Measurements from ENCODE around the gene PRKG1. TPM values are rescaled to one million over a fixed set of nuclear protein-coding genes. Genes with fewer than 3 reads are reported as not detected.

The PRKG1 gene
- total RNA-seq, 1 experiment from 2014 or later, result 7.4 TPM

DNA sequence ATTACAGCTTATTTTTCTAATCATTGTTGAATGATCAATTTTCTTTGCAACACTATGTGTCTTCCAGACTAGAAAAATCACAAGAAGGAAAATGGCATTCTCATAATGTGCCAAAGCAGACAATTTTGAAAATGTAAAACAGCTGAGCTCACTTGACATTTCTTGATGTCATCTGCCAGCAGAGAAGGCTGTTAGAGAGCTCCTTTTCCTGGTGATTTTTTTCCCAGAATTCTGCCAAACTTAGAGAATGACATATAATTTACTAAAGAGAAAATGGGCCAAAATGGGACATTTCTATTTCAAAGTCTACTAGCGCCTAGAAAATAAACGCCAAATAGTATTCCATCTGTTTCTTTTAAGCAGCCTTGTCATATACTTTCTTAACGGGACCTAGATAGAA, 714.0 kb downstream of the PRKG1 start:
- BruUV-seq (replicated peaks), result no TSS peak
- ATAC-seq (no peak), DNase-seq (no peak)
- Histone ChIP-seq H3K27ac (ENCODE audit: low read length) (no peak overlapping the region), H3K79me2 (ENCODE audit: low read length) (no peaks in the 10 kb centered on the region), H3K9me2 (replicated peaks; ENCODE audit: low read length) (no peaks in the 10 kb centered on the region), H3K4me3 (ENCODE audit: low read length) (no peak overlapping the region), H3K36me3 (ENCODE audit: low read depth, low read length) (no peaks in the 10 kb centered on the region), H3K9me3 (ENCODE audit: low read length) (peaks cover 8% of the 10 kb centered on the region; the same call in 1 of the 2 replicates), H3F3A (ENCODE audit: low read length, unreplicated experiment) (no peaks in the 10 kb centered on the region), H3K27me3 (ENCODE audit: low read length) (no peaks in the 10 kb centered on the region), H4K20me1 (ENCODE audit: low read length) (no peaks in the 10 kb centered on the region), H3K9ac (ENCODE audit: low read length) (no peak overlapping the region), H3K4me1 (ENCODE audit: insufficient read depth, low read length) (no peaks in the 10 kb centered on the region), H2AFZ (ENCODE audit: low read length) (no peak overlapping the region), H3K4me2 (ENCODE audit: low read length) (no peak overlapping the region)
- CTCF ChIA-PET, result no interaction called here
- TF ChIP-seq CTCF (conservative IDR thresholded peaks at IDR 0.05; ENCODE audit: low read depth, low read length), result no peak
- no peak for TF ChIP-seq EZH2phosphoT487 (IDR thresholded peaks at IDR 0.05; ENCODE audit: borderline replicate concordance, low read length)
- no peak for TF ChIP-seq EZH2 (IDR thresholded peaks at IDR 0.05; ENCODE audit: low read length, unreplicated experiment)
- intact Hi-C loops (cut with micrococcal nuclease), result no loop called here
- POLR2A ChIA-PET (ENCODE audit: unreplicated experiment), result no interaction called here

DNA sequence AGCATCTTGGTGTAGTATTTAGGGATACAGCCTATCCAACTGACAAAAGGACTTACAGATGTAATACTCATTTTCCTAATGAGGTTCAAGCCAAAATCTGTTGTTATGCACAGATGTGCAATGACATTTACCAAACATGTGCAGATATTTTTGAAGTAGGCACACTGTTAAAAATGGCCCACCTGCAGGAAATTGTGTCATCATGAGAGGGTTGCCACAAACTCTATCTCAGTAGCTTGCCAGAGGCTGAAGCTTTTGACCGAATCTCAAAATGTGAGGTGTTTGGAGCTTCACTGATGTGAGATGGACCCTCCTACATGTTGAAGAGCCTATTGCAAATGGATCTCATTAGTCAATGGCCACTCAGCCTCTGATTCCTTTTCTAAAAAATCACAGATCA, 714.8 kb downstream of the PRKG1 start:
- H3K4me1 ChIP-seq (ENCODE audit: insufficient read depth, low read length), result no peaks in the 10 kb centered on the region
- H3K27ac ChIP-seq (ENCODE audit: low read length), result no peak overlapping the region
- intact Hi-C loops (cut with micrococcal nuclease), result no loop called here
- DNase-seq (no peak), ATAC-seq (no peak)
- H3F3A ChIP-seq (ENCODE audit: low read length, unreplicated experiment), result no peaks in the 10 kb centered on the region
- CTCF ChIA-PET, result no interaction called here
- TF ChIP-seq EZH2phosphoT487 (IDR thresholded peaks at IDR 0.05; ENCODE audit: borderline replicate concordance, low read length) (no peak), EZH2 (IDR thresholded peaks at IDR 0.05; ENCODE audit: low read length, unreplicated experiment) (no peak), CTCF (conservative IDR thresholded peaks at IDR 0.05; ENCODE audit: low read depth, low read length) (no peak)
- no peak overlapping the region for H3K4me2 ChIP-seq (ENCODE audit: low read length)
- POLR2A ChIA-PET (ENCODE audit: unreplicated experiment), result no interaction called here
- no peak overlapping the region for H3K9ac ChIP-seq (ENCODE audit: low read length)
- no peak overlapping the region for H3K4me3 ChIP-seq (ENCODE audit: low read length)
- BruUV-seq (replicated peaks), result no TSS peak
- H4K20me1 ChIP-seq (ENCODE audit: low read length), result no peaks in the 10 kb centered on the region
- no peaks in the 10 kb centered on the region for H3K27me3 ChIP-seq (ENCODE audit: low read length)
- H3K9me2 ChIP-seq (replicated peaks; ENCODE audit: low read length), result no peaks in the 10 kb centered on the region
- H3K9me3 ChIP-seq (ENCODE audit: low read length), result peaks cover 10% of the 10 kb centered on the region; the same call in 1 of the 2 replicates
- H2AFZ ChIP-seq (ENCODE audit: low read length), result no peak overlapping the region
- H3K79me2 ChIP-seq (ENCODE audit: low read length), result no peaks in the 10 kb centered on the region
- no peaks in the 10 kb centered on the region for H3K36me3 ChIP-seq (ENCODE audit: low read depth, low read length)

DNA sequence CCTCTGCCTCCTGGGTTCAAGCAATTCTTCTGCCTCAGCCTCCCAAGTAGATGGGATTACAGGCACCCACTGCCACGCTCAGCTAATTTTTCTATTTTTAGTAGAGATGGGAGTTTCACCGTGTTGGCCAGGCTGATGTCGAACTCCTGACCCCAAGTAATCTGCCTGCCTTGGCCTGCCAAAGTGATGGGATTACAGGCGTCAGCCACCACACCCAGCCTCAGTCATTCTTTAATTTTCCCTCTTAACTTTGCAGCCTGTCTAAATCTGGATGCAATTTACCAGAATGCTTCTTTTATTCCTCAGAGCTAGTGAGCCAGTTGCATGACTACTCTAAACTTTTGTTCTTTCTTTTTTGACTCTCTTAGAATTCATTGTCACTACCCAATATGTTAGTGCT, 715.6 kb downstream of the PRKG1 start:
- peaks cover 10% of the 10 kb centered on the region; the same call in 1 of the 2 replicates for H3K9me3 ChIP-seq (ENCODE audit: low read length)
- no peak overlapping the region for H3K9ac ChIP-seq (ENCODE audit: low read length)
- H3K36me3 ChIP-seq (ENCODE audit: low read depth, low read length), result no peaks in the 10 kb centered on the region
- TF ChIP-seq EZH2 (IDR thresholded peaks at IDR 0.05; ENCODE audit: low read length, unreplicated experiment) (no peak), CTCF (conservative IDR thresholded peaks at IDR 0.05; ENCODE audit: low read depth, low read length) (no peak), EZH2phosphoT487 (IDR thresholded peaks at IDR 0.05; ENCODE audit: borderline replicate concordance, low read length) (no peak)
- H3K27ac ChIP-seq (ENCODE audit: low read length), result no peak overlapping the region
- H3K27me3 ChIP-seq (ENCODE audit: low read length), result no peaks in the 10 kb centered on the region
- no peaks in the 10 kb centered on the region for H3K79me2 ChIP-seq (ENCODE audit: low read length)
- no peaks in the 10 kb centered on the region for H4K20me1 ChIP-seq (ENCODE audit: low read length)
- POLR2A ChIA-PET (ENCODE audit: unreplicated experiment), result no interaction called here
- no peak overlapping the region for H2AFZ ChIP-seq (ENCODE audit: low read length)
- H3K4me2 ChIP-seq (ENCODE audit: low read length), result no peak overlapping the region
- H3K4me3 ChIP-seq (ENCODE audit: low read length), result no peak overlapping the region
- no peaks in the 10 kb centered on the region for H3F3A ChIP-seq (ENCODE audit: low read length, unreplicated experiment)
- CTCF ChIA-PET, result no interaction called here
- H3K9me2 ChIP-seq (replicated peaks; ENCODE audit: low read length), result no peaks in the 10 kb centered on the region
- no TSS peak for BruUV-seq (replicated peaks)
- DNase-seq (no peak), ATAC-seq (no peak)
- intact Hi-C loops (cut with micrococcal nuclease), result no loop called here
- H3K4me1 ChIP-seq (ENCODE audit: insufficient read depth, low read length), result no peaks in the 10 kb centered on the region
